NCI-H146 treated with DMSO at 0.1 percent for 48 hours (cell line): Measurements from ENCODE around the gene PIP5KL1.

Experiments used
- DNase-seq: peaks from one replicate; lab custom pipeline; 2025; ENCODE audit not compliant: unreplicated experiment; lab: John Stamatoyannopoulos, UW

PIP5KL1 gene

GRCh38 chr9:127875306-127875966 lies 55.1 kb downstream of the PIP5KL1 start:
- no peak for DNase-seq

- DNase-seq, result no peak
These were observed 56.0 kb downstream of the PIP5KL1 start for GRCh38 chr9:127874301-127875221.

- no peak for DNase-seq
These were observed 56.7 kb downstream of the PIP5KL1 start for GRCh38 chr9:127873886-127874285.

- no peak for DNase-seq
These were observed 57.3 kb downstream of the PIP5KL1 start for GRCh38 chr9:127873223-127873691.

- DNase-seq, result no peak
These were observed 58.0 kb downstream of the PIP5KL1 start for GRCh38 chr9:127872369-127873222.

GRCh38 chr9:127871531-127871930 lies 59.0 kb downstream of the PIP5KL1 start:
- DNase-seq, result no peak

GRCh38 chr9:127870887-127871286 lies 59.7 kb downstream of the PIP5KL1 start:
- no peak for DNase-seq
